Measurements from ENCODE around the gene HOOK2. TPM values are rescaled to one million over a fixed set of nuclear protein-coding genes. Genes with fewer than 3 reads are reported as not detected.

Gene HOOK2
- total and polyA plus RNA-seq, 2 of the 13 experiments (the other 11 are each of a cell fraction or from before 2014, with no cell fraction given): 9.2 to 12.9 TPM

GRCh38 chr19:12766051-12766521 lies 9.3 kb downstream of the HOOK2 start (continued):
- TF ChIP-seq HOMEZ (CRISPR knock-in tag; IDR thresholded peaks at IDR 0.05; ENCODE audit: low read depth) (peak; percentile 40; the same call in 1 of the 2 replicates), ZFP36L1 (CRISPR knock-in tag; IDR thresholded peaks at IDR 0.05) (no peak), CEBPZ (IDR thresholded peaks at IDR 0.05; ENCODE audit: low read length) (no peak), CREM (IDR thresholded peaks at IDR 0.05) (no peak), CREM (CRISPR knock-in tag; IDR thresholded peaks at IDR 0.05) (no peak), MLX (CRISPR knock-in tag; IDR thresholded peaks at IDR 0.05) (0 out of 2 replicates have a peak, but pooled peaks have one; percentile 39), FOSL1 (CRISPR knock-in tag; IDR thresholded peaks at IDR 0.05; ENCODE audit: borderline replicate concordance) (no peak), MEF2D (CRISPR knock-in tag; IDR thresholded peaks at IDR 0.05) (0 out of 2 replicates have a peak, but pooled peaks have one; percentile 36), HINFP (CRISPR knock-in tag; IDR thresholded peaks at IDR 0.05; ENCODE audit: low read depth) (no peak), ZNF674 (CRISPR knock-in tag; IDR thresholded peaks at IDR 0.05; ENCODE audit: low read depth) (no peak), AHR (CRISPR knock-in tag; IDR thresholded peaks at IDR 0.05) (peak; percentile 90; the same call in 1 of the 2 replicates), ELF1 (CRISPR knock-in tag; IDR thresholded peaks at IDR 0.05) (no peak), XRCC5 (optimal IDR thresholded peaks at IDR 0.05; ENCODE audit: low read length) (peak; percentile 96), ZNF547 (CRISPR knock-in tag; IDR thresholded peaks at IDR 0.05) (no peak; the same call in 1 of the 2 replicates), NFIB (CRISPR knock-in tag; IDR thresholded peaks at IDR 0.05; ENCODE audit: borderline replicate concordance) (no peak), ZMYM3 (CRISPR knock-in tag; IDR thresholded peaks at IDR 0.05) (no peak), NFE2 (CRISPR knock-in tag; IDR thresholded peaks at IDR 0.05) (no peak), ZFP37 (CRISPR knock-in tag; IDR thresholded peaks at IDR 0.05; ENCODE audit: borderline replicate concordance) (no peak), MTF1 (CRISPR knock-in tag; IDR thresholded peaks at IDR 0.05) (no peak), DPF2 (CRISPR knock-in tag; IDR thresholded peaks at IDR 0.05; ENCODE audit: borderline replicate concordance, low read depth) (no peak), DRAP1 (CRISPR knock-in tag; IDR thresholded peaks at IDR 0.05) (no peak; the same call in 1 of the 2 replicates)

Measured in HepG2 (cell line).